Tongue (tissue), 2 donors: ENCODE data around the gene NAA40. TPM values are rescaled to one million over a fixed set of nuclear protein-coding genes. Genes with fewer than 3 reads are reported as not detected.

ENCODE experiments used
- small RNA-seq: library from RNA; depleted of rRNA; stranded (forward); fragments of <200 nt; gene quantifications from one replicate; pipeline ENCODE3, GENCODE V24; 2014; ENCODE audit warnings: low replicate concordance
- total RNA-seq: library from RNA; depleted of rRNA; stranded (reverse); fragments of >200 nt; gene quantifications from one replicate; pipeline ENCODE4 v1.2.3, GENCODE V29; 2014

Gene NAA40
- total RNA-seq, 1 donor from 2014 or later = 12.1 TPM

Small RNA genes within 50 kb of the gene (small RNA-seq; reads per million reads assigned to genes)
- not detected for gene RNU6-45P

Other genes starting within 250 kb of the NAA40 start
- gene ZFTA, start 170.2 kb upstream of the NAA40 start, total RNA-seq = 33.7 TPM
- gene SPINDOC, start 125.5 kb upstream of the NAA40 start, total RNA-seq = 11.9 TPM
- gene MARK2, start 99.9 kb upstream of the NAA40 start, total RNA-seq = 18.2 TPM
- 3.0 TPM for gene RCOR2, start 21.8 kb upstream of the NAA40 start, total RNA-seq
- 544 TPM for gene COX8A, start 35.6 kb downstream of the NAA40 start, total RNA-seq
- gene OTUB1, start 47.4 kb downstream of the NAA40 start, total RNA-seq = 44.0 TPM
- 3.7 TPM for gene FLRT1, start 96.9 kb downstream of the NAA40 start, total RNA-seq
- gene MACROD1, start 227.1 kb downstream of the NAA40 start, total RNA-seq = 58.8 TPM
- 94.2 TPM for gene STIP1, start 247.2 kb downstream of the NAA40 start, total RNA-seq